Activated CD8-positive, alpha-beta memory T cell treated with anti-CD3 and anti-CD28 coated beads, Interleukin-2, amount 50 U/mL, for 4 hours (primary cell): ENCODE results near the gene IFIT3.

Experiments
- DNase-seq: peaks from one replicate; pipeline ENCODE4 v3.0.0-alpha.2; 2020

Gene IFIT3

DNA sequence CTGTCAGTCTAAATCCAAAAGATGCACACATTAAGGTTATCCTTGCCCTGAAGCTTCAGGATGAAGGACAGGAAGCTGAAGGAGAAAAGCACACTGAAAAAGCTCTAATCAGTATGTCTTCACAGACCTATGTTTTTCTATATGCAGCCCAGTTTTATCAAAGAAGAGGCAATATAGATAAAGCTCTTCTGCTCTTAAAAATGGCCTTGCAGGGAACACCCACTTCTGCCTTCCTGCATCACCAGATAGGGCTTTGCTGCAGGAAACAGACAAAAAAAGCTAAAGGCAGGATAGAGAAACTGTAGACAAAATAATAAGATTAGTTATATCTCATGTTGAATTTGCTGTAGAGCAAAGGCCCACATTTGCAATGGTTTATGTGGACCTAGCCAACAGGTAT lies 35.1 kb downstream of the IFIT3 start:
- no peak for DNase-seq

DNA sequence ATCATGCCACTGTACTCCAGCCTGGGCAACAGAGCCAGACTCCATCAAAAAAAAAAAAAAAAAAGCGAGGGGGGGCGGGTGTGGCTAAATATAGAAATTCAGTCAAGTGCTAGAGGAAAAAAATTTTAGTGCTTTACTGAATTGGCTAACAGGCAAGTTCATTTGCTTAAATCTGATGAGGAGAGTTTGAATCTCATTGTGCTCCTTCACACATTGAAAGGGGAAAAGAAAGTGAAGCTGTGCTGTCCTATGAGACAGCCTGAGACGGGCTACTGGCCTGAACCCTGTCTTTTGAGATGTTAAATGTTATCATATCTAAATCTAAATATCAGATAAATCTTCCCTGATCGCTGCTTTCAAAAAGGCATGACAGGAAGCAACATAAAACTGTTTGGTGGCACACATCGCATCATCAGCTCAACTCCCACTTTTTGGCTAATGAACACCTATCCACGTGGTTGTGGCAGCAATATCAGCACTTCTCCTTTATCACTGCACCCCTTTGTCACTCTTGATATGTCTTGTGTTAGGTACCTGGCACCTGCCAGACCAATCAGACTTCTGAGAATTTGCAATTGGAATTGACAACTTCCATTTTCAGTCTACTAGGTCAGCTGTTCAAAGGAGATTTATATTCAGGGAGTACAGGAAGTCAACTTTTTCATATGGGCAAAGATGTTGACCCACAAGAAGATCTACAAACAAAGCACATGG lies 36.1 kb downstream of the IFIT3 start:
- DNase-seq: no peak

DNA sequence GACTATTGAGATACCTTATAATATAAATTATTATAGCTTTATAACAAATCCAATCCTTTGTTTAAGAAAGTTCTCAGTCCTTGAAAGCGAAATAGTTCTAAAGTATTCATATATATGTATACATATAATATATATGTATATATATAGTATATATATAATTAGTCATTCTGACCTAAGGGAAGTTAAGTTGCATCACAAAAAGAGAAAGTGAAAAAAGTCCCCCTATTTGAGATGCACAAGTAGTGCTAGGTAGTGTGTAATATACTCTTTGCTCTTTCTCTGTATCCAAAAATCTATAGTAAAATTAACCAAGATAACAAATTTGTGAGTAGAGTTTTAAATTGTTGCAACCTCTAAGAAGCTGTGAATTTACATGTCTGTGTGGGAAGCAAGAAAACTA lies 36.7 kb downstream of the IFIT3 start:
- DNase-seq: no peak

DNA sequence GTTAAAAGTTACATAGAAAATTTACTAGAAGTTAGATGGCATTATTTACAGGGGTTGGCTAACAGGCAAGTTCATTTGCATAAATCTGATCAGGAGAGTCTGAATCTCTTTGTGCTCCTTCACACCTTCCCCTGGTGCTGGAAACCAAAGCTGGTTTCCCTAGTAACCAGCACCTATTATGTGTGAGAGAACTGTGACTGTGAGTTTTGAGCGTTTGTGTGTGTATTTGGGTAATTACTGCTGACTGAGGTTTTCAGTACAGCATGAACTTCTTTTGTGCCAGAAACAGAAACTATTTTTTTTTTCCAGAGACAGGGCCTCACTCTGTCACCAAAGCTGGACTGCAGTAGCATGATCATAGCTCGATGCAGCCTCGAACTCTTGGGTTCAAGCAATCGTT lies 39.7 kb downstream of the IFIT3 start:
- no peak for DNase-seq

DNA sequence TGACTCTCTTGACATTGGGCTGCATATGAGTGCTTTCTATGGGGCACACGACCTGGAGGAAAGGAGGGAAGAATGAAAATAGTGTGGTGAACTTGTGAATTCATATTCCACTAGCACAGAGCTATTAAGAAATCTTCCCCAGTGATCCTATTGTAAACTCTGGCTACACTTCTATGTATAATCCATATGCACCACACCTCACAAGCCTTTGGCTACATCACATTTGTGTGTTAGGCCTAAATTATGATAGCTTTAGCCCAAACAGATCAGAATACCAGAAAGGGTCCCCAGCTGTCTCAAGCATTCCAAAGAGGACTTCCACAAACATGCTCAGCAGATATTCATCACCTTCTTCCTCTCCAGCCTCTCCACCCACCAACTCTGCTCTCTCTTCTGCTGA lies 40.3 kb downstream of the IFIT3 start:
- no peak for DNase-seq

DNA sequence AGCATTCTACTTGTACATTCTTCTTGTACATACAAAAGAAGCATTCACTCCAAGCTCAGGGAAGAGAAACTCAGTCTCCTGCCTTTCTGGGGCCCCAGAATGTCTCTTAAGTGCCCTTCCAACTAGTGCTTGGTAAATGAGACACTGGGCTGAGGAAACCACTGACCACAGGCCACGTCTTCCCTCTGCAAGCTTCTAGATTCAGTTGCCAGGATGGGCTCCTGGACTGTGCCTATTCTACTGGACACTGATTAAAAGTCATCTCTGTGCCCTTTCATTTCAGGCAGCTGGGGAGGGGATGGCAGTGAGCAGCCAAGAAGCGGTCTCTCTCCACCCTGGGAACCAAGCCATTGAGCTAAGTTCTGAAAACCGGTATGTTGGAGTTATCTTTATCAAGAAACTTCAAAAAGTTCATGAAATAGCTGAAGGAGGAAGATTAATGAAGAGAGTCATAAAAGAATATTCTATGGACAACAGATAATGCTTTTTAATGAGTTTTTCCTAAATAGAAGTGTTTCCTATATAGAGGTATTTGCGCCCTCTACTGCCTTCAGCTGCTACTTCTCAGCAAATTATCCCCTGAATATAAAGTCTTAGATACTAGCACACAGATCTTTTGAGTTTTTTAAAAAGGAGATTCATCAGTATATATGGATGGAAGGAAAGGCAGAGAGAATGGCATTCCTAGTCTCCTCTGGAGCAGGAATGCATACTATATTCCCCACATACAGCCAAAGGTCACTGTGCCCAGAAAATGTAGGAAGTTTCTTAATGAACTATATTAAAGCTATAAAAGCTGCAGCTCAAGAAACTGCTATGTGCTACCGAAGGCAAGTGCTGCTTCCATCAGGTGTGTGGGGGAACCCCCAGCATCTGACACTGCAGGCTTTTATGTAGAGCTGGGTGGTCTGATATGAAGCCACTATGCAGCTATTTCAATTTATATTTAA lies 41.6 kb downstream of the IFIT3 start:
- no peak for DNase-seq

DNA sequence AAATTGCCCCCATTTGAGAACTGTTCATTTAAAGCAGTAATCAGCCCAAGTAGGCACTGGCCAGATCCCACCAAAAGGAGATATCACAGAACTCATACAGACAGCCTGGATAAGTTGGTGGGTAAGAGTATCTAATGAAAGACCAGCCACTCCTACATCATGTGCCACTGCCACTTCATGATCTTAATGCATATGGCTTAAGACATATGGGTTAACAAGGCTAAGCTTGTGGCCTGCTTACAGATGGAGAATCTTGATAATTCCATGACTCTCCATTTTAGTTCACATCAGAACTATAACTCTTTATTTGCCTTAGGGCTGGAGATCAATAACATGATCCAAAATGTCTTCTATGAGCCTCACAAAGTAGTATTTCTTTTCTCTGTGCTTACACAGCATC lies 43.3 kb downstream of the IFIT3 start:
- no peak for DNase-seq

DNA sequence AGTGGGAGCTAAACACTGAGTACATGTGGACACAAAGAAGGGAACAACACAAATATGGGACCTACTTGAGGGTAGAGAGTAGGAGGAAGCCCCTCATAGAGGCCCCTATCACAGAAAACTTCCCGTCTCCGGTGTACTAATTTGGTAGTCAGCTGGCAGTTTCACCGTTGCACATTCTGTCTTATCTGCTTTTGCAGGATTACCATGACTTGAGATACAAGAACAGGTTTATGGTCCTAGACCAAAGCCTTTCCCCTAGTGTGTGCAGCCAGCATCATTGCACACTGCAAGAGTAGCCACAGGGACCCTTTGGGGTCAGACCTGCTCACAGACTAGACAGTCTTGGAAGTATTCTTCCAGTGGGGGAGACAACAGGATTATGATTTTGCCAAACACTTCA lies 44.2 kb downstream of the IFIT3 start:
- no peak for DNase-seq

DNA sequence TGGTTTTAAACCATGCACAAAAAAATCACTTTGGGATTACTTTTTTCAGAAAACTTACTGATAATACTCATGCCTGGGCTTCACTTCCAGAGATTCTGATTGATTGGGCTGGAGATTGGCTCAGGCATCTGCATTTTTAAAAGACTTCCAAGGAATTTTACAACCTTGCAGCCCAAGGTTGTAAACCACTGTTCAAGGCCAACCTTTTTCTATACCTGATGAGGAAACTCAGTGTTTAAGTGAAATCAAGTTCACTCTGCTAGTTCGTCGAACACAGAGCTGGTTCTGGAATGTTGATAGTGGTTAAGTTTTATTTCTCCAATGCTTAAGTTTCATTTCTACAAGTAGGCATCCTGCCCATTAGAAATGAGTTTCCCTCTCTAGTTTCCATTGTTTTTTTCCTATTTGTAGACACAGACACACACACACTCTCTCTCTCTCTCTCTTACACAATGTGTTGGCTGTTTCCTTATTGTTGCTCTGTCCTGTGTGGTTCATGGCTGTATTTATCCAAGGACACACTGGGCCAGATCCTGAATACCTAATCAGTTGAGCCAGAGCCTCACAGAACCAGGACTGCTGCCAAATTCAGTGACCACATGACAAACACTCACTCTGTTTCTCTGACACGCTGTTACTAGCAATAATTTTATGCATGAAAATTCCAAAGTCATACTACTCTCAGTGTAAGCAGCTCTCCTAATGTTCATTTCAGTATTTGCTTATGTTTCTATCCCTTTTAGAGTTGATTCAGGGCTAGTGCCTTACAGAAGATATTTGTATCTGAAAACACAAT lies 46.3 kb downstream of the IFIT3 start:
- DNase-seq: no peak

DNA sequence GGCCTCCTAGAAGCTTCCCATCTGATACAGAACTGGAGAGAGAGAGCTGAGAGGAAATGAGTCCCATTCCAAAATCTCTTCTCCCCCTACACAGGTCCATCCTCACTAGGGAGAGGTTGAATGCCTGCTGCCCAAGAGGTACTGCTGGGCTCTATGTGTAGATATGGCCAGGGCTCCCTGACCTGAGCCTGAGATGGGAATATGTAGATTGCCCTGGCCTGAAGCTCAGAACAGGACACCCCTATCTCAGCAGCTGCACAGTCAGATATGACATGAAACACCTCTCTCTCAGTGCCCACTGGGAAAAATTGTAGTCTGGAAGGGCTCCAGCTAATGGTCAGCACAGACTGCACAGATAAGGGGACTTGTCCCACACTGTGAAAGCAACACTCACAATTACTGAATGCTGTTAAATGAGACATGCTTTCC lies 46.9 kb downstream of the IFIT3 start:
- no peak for DNase-seq

DNA sequence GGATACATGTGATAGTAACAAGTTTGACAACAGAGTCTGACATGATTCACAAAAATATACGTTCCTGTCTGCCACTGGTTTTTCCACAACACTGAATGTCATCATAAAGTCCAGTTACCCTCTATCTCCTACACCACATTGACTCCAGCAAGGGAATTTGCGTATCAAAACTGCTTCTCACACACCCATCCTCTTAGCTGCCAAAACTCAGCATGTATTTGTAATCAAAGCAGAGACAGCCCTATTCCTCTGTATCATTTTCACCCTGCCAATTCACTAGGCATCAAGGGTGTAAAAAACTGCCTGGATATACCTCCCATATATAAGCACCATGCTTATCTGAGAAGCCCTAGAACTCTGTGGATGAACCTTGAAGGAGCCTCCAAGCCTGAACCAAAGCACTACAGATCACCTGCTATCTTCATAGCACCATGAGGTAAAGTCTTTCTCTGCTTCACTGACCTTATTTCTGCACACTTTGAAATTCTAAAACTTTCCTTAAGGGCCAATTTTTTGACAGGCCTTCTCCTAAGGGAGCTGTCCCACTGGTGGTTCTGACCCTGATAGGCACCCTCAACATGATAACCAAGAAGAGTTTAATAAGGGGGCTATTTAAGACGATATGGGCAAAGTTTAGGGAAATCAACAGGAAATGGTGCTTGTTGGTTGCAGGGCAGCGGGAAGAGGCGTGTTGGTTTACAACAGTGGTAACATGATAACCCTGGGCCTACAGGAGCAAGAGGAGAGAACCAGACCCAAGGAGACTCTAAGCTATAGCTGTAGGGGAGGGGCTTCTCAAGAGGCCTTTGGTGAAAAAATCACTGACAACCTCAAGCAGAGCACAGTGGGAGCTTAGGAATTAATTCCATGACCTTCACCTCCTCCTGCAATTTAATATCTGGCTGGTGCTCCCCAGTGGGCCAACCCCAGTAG lies 50.2 kb downstream of the IFIT3 start, which contains the start of gene IFIT1B:
TSS of gene IFIT1B (plus strand) at position 352 of the 933 bp plus-strand sequence. CDS start at position 432, 80 bp downstream.
- no peak for DNase-seq

DNA sequence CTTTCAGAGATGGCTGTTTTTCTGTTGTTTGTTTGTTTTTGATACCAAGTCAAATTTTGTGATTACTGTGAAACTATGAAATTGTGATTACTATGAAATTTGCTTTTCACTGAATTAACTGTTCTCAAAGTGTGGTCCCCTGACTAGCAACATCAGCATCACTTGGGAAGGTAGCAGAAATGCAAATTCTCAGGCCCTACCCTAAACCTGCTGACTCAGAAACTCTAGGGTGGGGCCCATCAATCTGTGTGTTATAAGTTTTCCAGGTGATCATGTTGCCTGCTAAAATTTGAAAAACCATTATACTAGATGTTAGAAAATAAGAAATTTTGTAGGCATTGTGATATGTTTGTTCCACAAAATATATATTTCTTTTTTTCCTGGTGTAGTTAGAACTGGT lies 51.3 kb downstream of the IFIT3 start:
- DNase-seq: no peak

DNA sequence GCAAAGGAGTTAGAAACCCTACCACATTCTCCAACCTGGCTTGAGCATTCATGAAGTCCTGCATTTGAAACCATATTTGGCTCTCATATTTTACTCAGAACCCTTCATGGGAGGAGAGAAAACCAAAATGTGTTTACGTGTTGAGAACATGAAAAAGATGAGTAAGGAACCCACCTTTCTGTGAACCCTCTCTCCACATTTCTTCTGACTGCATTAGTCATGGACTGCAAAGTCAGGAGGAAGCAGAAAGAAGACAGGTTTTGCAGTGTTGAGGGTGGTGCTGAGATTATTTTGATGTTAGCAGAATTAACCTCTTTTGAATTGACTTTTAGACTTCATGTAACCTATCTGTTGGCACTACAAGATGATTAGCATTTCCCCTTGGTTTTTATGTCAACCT lies 55.0 kb downstream of the IFIT3 start:
- DNase-seq: no peak

DNA sequence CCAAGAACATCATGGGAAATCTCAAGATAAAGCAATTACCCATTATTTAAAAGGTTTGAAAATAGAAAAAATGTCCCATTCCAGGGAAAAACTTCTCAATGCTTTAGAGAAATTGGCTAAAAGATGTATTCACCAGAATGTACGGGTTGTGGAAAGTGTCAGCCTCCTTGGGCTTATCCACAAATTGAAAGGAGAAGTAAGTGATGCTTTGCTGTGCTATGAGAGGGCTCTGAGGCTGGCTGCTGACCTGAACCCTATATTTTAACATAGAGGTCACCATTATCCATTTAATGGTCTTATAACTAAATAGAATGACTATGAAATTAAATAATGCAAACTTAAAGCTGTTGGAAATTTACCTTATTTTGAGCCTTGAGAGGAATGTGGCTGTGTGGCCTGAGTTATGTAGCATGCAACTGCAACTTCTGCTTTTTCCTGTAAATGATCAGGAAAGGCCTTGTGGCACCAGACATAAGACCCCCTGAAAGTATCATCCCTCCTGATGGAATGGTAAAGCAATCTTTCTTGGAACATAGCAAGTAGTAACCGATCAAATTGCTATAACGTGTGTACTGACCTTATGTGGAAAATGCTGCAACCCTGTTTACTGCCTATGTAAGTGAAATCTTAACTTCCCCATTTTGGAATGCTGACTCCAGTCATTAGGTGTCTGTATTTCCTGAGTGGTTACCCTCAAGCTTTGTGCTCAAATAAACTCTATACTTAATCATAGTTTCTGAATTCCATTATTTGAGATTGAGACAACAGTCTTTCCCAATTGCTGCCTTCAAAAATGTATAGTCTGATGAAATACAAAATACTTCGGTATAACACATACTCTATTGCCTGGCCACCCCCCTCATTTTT lies 56.9 kb downstream of the IFIT3 start:
- DNase-seq: no peak

DNA sequence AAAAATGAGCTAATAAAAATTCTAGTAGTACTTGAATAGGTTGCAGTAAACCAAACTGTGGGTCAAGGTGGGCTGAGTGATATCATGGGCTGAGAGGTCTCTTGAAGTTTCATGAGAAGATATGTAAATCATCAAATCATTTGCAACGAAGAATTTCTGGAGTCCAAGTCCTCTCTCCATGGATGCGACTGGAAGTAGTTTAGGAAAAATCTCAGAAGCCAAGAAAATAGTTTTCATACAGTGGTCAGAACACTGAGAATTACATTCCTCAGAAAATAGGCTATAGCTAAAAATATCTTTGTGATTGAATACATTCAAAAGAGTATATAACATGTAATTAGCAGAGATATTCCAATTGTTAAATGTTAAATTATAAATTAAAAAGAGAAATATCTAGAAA lies 61.0 kb downstream of the IFIT3 start:
- no peak for DNase-seq

DNA sequence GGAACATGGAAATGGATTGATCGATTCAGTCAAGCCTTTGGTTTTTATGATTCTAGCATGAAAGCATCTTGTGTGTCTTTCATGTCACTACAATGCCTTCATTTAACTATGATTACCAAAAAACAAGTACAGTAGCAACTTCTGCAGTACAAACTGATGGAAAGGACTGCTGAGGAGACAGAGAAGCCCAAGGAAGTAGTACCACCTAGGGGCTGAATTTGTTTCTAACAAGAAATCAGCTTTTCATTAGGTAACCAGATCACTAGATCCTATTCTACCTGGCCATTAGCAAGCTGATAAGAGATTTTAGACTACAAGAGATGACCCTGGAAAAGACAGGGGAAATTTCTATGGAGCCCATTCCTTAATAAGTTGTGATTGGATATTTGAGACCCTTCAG lies 61.5 kb downstream of the IFIT3 start:
- DNase-seq: no peak
